GM21825 (cell line): ENCODE data around the gene CCL21.

Experiments used
- ATAC-seq: cut with Tn5 transposase; IDR thresholded peaks from one replicate; pipeline ENCODE4 v1.9.1; 2021; ENCODE audit warnings: mild to moderate bottlenecking, moderate library complexity; ENCODE audit not compliant: unreplicated experiment

Gene CCL21

DNA sequence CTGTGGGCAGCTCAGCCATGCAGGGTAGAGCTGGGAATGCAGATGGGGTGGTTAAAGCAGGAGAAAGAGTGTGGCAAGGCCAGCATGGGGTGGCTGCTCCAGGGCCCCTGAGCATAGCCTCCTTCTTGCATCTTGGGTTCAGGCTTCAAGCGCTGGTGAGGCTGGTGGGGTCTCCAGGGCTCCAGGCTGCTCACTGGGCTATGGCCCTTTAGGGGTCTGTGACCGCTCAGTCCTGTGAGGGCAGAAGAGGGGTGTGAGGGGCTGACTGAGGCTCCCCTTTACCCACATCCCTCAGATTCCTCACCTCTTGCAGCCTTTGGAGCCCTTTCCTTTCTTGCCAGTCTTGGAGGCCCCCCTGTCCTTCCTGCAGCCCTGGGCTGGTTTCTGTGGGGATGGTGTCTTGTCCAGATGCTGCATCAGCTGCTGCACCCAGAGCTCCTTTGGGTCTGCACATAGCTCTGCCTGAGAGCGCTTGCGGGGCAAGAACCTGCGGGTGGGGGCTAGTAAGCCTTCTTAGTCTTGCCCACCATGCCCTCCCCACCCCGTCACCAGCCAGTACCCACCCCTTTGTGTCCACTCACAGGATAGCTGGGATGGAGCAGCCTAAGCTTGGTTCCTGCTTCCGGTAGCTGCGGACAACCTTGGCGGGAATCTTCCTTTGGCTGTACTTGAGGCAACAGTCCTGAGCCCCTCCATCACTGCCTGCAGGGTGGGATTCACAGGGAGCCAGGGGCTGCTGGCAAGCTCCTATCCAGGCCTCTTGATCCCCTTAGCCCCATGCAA lies 549 bp downstream of the CCL21 start:
- ATAC-seq: no peak

GRCh38 chr9:34707130-34707529 lies 2.8 kb downstream of the CCL21 start:
- ATAC-seq: no peak

- peak; percentile 64 for ATAC-seq
Observed at GRCh38 chr9:34701769-34702736, 7.9 kb downstream of the CCL21 start.

DNA sequence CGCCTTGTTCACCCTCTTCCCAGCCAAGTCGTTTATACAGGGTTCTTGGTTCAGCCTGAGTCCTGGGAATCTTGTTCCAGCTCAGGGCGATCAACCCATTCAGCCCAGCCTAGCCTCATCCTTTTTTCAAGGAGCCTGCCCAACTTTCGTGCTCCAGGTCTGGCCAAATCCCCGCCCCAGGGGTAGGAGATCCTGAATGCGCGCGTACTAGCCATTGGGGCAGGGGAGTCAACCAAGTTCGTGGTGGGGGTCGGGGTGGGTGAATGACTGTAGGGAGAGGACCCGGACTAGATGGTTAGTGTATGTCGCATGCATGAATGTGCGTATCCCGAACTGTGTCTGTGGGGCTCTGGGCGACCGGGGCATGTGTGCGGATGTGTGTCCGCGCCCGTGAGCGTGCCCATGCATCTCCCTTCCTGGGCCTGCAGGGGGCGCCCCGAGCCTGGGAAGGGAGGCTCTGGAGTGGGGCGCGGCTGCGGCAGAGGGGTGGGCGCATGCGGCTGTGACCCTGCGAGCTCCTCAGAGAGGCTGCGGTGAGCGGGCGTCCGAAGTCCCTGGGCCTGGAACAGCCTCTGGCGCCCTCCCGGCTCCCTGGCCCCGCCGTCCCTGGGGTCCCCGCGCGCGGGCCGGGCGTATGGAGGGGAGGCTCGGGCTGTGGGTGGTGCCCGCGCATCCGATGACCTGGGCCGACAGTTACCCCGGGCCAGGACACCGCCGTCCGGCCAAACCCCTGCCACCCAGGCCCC lies 8.7 kb downstream of the CCL21 start:
- peak; percentile 74 for ATAC-seq

DNA sequence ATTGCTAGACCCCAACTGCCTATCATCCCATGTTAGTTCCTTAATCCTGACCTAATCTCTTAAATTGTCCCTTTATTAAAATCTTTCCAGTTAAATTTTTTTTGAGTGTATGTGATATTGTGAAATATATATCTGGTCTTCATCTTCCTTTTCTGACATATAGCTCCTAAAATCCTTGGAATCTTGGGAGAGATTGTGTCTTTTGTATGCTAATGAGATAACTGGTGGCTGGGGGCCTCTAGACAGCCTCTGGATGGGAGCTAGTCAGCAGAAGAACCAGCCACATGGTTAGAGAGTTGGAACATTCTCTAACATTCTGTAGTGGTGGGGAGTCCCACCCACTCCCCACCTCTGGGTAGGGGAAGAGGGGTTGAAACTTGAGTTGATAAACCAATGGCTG lies 15.1 kb downstream of the CCL21 start:
- no peak for ATAC-seq

GRCh38 chr9:34693560-34693959 lies 16.4 kb downstream of the CCL21 start:
- ATAC-seq: no peak

DNA sequence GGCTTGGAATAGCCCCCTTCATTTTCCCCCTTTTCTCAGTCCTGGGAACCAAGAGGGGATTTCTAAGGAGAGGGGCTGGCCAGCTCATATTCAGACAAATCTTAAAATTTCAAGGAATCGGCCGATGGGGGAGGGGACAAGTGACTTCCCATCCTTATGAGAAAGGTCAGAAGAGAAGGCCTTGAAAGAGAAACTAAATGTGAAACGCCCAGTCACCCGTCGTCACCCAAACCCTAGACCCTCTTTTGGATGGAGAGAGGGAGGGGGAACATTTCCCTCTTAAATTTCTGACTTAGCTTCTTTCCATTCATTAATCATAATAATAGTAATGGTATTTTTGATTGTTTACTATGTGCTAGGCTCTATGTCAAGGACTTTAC lies 18.0 kb downstream of the CCL21 start:
- ATAC-seq: no peak

- ATAC-seq: no peak
Observed at GRCh38 chr9:34690983-34691935, 18.7 kb downstream of the CCL21 start, which contains the start of gene CCL19. Gene CCL19, minus strand, starts transcription at chr9:34691276. Its CDS starts 137 bp downstream, at chr9:34691139.

DNA sequence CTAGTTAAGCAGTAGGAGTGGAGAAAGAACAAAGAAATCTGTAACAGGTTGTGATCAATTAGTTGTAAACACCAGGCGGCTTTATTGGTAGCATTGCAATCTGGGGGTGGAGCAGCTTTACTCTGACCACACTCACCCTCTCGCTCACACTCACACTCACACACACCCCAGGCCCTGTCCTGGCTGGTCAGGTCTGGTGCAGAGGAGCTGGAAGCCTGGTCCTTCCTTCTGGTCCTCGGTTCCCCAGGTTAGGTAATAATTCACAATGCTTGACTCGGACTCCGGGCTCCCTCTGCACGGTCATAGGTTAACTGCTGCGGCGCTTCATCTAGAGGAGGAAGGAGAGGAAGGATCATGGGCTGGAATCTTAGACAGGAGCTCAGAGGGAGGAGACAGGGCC lies 20.4 kb downstream of the CCL21 start:
- no peak for ATAC-seq

- no peak for ATAC-seq
Observed at GRCh38 chr9:34689116-34689470, 20.8 kb downstream of the CCL21 start.

DNA sequence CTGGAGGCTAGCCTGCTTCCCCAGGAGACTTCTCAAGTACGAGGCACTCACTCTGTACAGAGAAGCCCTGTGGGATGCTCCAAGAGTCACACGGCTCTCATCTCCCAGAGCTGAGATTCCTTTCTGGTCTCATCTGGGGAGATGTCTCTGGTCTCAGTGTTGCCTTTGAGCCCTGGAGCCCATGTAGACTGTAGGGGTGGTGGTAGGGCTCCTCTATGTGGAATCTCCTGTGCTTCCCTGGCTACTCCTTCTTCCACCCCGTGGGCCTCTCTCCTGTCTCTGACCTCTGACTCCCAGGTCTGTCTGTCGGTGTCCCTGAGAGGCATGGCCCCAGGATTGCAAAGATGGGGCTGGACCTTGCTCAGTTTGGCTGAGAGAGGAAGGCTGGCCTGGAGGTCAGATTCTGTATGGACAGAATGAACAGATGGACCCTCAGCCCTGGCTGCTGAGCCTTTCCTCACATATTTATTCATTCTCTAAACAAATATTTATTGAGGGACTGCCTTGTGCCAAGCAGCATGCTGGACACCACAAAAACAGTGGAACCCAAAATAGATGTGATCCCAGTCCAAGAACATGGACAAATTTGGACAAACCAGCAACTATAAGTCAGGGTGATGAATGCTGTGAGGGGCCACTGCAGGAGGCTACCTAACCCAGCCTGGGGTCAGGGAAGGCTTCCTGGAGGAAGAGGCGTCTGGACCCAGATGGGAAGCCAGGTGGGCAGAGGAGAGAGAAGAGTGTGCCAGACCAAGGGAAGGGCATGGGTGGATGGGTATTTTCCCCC lies 21.4 kb downstream of the CCL21 start:
- no peak for ATAC-seq

- no peak for ATAC-seq
Observed at GRCh38 chr9:34687276-34688030, 22.5 kb downstream of the CCL21 start.

DNA sequence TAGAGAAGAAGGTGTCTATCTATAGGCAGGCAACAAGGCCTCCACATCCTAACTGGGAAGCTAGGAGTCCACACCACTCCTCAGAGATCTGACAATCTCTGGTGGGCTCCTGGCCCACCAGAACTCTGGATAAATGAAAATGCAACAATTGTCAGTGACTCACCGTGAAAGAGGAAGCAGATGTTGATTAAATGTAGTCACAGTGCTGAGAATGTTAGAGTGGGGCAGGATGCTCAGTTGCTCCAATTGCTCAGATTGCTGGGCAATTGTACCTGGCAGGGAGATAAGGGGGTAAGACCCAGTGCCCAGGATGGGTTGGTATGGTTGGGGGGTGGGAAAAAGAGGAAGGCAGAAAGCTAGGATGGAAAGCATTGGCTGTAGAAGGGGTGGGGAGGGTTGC lies 23.2 kb downstream of the CCL21 start:
- no peak for ATAC-seq

- no peak for ATAC-seq
Observed at GRCh38 chr9:34686231-34686630, 23.7 kb downstream of the CCL21 start.

GRCh38 chr9:34685591-34685990 lies 24.3 kb downstream of the CCL21 start:
- no peak for ATAC-seq

DNA sequence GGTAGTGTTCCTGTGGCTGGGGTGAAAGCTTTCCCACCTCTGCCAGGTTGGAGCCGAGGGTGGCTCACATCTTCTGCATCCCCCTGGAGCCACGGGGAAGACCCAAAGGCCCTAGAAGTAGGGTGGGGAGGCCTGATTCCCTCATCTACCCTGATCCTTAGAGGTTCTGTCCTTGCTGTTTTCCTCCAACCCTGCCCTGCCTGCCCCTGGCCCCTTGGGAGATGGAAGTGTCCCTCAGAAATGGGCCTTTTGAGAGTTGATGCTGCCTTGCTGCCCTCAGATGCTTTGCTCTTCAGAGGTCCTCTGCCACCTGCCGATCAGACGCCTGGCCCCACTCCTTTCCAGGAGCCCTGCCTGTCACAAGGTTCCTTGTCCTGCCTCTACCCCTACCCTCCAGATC lies 25.1 kb downstream of the CCL21 start:
- no peak for ATAC-seq

GRCh38 chr9:34684145-34684544 lies 25.8 kb downstream of the CCL21 start:
- ATAC-seq: no peak

- ATAC-seq: no peak
Observed at GRCh38 chr9:34675869-34676268, 34.1 kb downstream of the CCL21 start.
